Fibroblast of mammary gland (primary cell): ENCODE results near the gene ELFN2.

Experiments used
- DNase-seq: peaks from one replicate; pipeline ENCODE4 v3.0.0-alpha.2; 2010; ENCODE audit warnings: low read depth
- H3K4me3 ChIP-seq: 2 replicates; pipeline ENCODE4 v1.5.1; 2011; ENCODE audit warnings: low read depth, mild to moderate bottlenecking, low read length, moderate library complexity; ENCODE audit not compliant: control insufficient read depth
- TF ChIP-seq, protein P1 (sequence below): conservative IDR thresholded peaks from 2 replicates; pipeline ENCODE4 v1.5.1; 2011; ENCODE audit warnings: low read depth, low read length, inconsistent platforms; ENCODE audit not compliant: control insufficient read depth, insufficient read depth

The ELFN2 gene

GRCh38 chr22:37320726-37321677 is 106.3 kb downstream of the ELFN2 start:
- TF ChIP-seq, protein P1, sequence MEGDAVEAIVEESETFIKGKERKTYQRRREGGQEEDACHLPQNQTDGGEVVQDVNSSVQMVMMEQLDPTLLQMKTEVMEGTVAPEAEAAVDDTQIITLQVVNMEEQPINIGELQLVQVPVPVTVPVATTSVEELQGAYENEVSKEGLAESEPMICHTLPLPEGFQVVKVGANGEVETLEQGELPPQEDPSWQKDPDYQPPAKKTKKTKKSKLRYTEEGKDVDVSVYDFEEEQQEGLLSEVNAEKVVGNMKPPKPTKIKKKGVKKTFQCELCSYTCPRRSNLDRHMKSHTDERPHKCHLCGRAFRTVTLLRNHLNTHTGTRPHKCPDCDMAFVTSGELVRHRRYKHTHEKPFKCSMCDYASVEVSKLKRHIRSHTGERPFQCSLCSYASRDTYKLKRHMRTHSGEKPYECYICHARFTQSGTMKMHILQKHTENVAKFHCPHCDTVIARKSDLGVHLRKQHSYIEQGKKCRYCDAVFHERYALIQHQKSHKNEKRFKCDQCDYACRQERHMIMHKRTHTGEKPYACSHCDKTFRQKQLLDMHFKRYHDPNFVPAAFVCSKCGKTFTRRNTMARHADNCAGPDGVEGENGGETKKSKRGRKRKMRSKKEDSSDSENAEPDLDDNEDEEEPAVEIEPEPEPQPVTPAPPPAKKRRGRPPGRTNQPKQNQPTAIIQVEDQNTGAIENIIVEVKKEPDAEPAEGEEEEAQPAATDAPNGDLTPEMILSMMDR: no peak
- DNase-seq: no peak
- H3K4me3 ChIP-seq: no peak overlapping the region

- DNase-seq: no peak
- TF ChIP-seq, protein P1: no peak
- no peak overlapping the region for H3K4me3 ChIP-seq
Observed at GRCh38 chr22:37319469-37319868, 107.8 kb downstream of the ELFN2 start.

DNA sequence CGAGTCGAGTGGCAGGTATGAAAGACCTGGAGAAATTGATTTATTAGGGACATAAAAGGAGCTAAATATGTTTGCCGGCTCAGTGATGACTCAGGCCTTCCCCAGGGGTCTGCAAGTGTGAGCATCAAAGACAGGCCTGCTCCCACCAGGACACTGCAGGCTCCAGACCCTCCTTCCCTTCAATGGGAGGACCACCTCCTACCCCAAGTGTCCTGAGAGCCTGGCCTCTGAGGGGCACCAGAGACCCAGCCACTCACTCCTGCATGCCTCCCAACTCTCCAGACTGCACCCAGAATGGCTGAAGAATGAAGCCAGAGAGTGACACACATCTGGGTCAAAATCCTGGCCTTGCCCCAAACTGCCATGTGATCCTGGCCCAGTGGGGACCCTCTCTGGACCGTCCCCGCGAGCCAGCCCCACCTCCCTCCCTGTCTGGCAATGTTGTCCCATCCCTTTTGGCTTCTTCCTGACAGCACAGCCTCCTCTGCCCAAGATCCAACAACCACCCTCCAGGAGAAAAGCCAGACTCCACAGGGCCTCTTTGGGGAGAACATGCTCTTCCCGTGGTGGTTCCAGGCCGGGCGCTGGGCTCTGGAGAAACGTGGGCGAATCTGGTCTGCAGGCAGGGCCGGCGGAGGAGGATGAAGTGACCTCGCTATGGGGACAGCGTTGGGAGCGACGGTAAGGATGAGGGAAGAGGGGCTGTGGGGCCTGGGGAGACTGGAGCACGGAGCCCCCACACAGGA is 108.7 kb downstream of the ELFN2 start:
- DNase-seq: no peak
- H3K4me3 ChIP-seq: no peak overlapping the region
- TF ChIP-seq, protein P1: no peak
